CD4-positive, alpha-beta T cell (primary cell): Measurements from ENCODE around the gene SLC27A1. TPM values are rescaled to one million over a fixed set of nuclear protein-coding genes. Genes with fewer than 3 reads are reported as not detected.

Experiments used
- ATAC-seq: fragments of 200-7000 bp; cut with Tn5 transposase; one replicate; pipeline ENCODE4 v1.10.0; 2022; ENCODE audit warnings: mild to moderate bottlenecking; ENCODE audit not compliant: poor library complexity
- CTCF ChIA-PET: fragments of 350-600 bp; sonication (Branson Sonifier 250); formaldehyde crosslinking; loops from one replicate; lab custom pipeline; 2021; ENCODE audit warnings: antibody characterized with exemption, inconsistent platforms; lab: Charles Lee
- POLR2A ChIA-PET: fragments of 350-600 bp; sonication (Branson Sonifier 250); formaldehyde crosslinking; loops from one replicate; lab custom pipeline; 2021; ENCODE audit warnings: antibody characterized with exemption, inconsistent platforms; lab: Charles Lee
- DNase-seq, 14 experiments: peaks; one replicate each; pipeline ENCODE4 v3.0.0-alpha.2; 2013 to 2020; ENCODE audit warnings: mixed read lengths in 2 of 14
- H3K27ac ChIP-seq, 2 donors: one replicate each; pipeline versions ENCODE4 v1.5.1 to v1.7.0; 2013; ENCODE audit warnings: low read length in 2 of 2, low read depth in 1 of 2, mild to moderate bottlenecking in 1 of 2
- H3K27me3 ChIP-seq, 2 experiments: 1 replicate in 1 of 2; 2 replicates in 1 of 2; pipeline versions ENCODE4 v1.6.1 to v1.7.0; 2013; ENCODE audit warnings: low read length in 2 of 2, control low read depth in 1 of 2, mild to moderate bottlenecking in 1 of 2, moderate library complexity in 1 of 2; ENCODE audit not compliant: insufficient read depth in 2 of 2, control insufficient read depth in 1 of 2
- H3K36me3 ChIP-seq: one replicate; pipeline ENCODE4 v1.6.1; 2013; ENCODE audit warnings: low read length, control low read depth; ENCODE audit not compliant: insufficient read depth
- H3K4me1 ChIP-seq: one replicate; pipeline ENCODE4 v1.6.1; 2013; ENCODE audit warnings: low read length, control low read depth; ENCODE audit not compliant: insufficient read depth
- H3K4me3 ChIP-seq: one replicate; pipeline ENCODE4 v1.5.1; 2013; ENCODE audit warnings: mild to moderate bottlenecking, low read length, moderate library complexity
- H3K9me3 ChIP-seq, 2 experiments: 1 replicate in 1 of 2; 2 replicates in 1 of 2; pipeline versions ENCODE4 v1.6.1 to v1.7.0; 2013; ENCODE audit warnings: low read length in 2 of 2, mild to moderate bottlenecking in 2 of 2, control low read depth in 1 of 2, moderate library complexity in 1 of 2; ENCODE audit not compliant: control insufficient read depth in 1 of 2, insufficient read depth in 1 of 2
- H3K27ac Mint-ChIP-seq: one replicate; pipeline ENCODE4 v1.8.0; 2020; ENCODE audit warnings: mixed read lengths
- H3K27me3 Mint-ChIP-seq: one replicate; pipeline ENCODE4 v1.8.0; 2021; ENCODE audit warnings: mixed read lengths
- H3K36me3 Mint-ChIP-seq: one replicate; pipeline ENCODE4 v1.8.0; 2021; ENCODE audit warnings: low read depth, mixed read lengths
- H3K4me1 Mint-ChIP-seq: one replicate; pipeline ENCODE4 v1.8.0; 2021; ENCODE audit warnings: low read depth, mixed read lengths
- H3K4me3 Mint-ChIP-seq: one replicate; pipeline ENCODE4 v1.8.0; 2020; ENCODE audit warnings: mild to moderate bottlenecking, mixed read lengths
- H3K9me3 Mint-ChIP-seq: one replicate; pipeline ENCODE4 v1.8.0; 2020; ENCODE audit warnings: mixed read lengths
- intact Hi-C, 2 experiments: fragments of 100-400 bp; cut with DNase I in 1 of 2; cut with micrococcal nuclease in 1 of 2; formaldehyde crosslinking; loops; one replicate each; pipeline versions ENCODE4 v1.15.1 to v1.9.0; 2023 to 2025; cut with DNase I, micrococcal nuclease
- total RNA-seq, 174 experiments: library from RNA in 2 of 174; stranded (reverse) in 2 of 174; gene quantifications; one replicate each; pipeline ENCODE4 v1.2.3 and lab custom pipeline; 2021 to 2026
- TF ChIP-seq, protein P1 (sequence below): fragments of 200-600 bp; IDR thresholded peaks from one replicate; pipeline ENCODE4 v1.8.0; 2022; ENCODE audit warnings: antibody characterized with exemption, mild to moderate bottlenecking

Gene SLC27A1
- total RNA-seq, 2 experiments from 2014 or later, result 3.0 TPM

DNA sequence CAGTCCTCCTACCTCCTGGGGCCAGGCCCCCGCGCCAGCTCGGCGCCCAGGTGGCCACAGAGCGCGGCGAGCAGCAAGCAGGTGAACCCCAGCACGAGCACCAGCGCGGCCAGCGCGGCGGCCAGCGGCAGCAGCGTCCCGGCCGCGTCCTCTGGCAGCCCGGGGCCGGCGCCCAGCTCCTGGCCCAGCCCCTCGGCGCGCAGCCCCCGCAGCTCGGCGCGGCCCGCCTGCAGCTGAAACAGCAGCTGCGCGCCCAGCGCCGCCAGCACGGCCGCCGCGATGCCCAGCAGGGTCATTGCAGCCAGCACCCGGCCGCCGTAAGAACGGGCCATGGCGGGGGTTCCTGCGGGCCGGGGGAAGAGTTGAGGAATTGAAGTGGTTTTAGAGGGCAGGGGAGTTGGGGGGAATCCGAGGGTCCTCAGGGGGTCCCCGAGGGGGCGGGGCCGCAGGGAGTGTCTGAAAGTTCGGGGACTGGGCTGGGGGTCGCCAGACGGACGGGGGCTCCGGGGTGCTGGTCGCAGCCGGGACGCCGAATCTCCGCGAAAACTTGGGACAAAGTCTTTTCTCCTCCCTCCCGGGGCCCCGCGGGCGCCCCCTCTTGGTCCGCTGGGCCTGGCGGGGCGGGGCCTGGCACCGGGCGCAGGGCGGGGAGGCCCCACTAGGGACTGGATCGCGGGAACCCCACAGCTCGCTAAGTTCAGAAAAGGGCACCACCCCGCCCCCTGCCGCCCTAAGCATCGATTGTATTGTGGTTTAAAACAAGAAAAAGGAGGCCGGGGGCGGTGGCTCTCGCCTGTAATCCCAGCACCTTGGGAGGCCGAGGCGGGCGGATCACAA, 22.0 kb upstream of the SLC27A1 start, which contains the start of gene TMEM221:
Gene TMEM221, minus strand, starts transcription at position 538 of the 837 bp plus-strand sequence. Its CDS starts 206 bp downstream, at position 332.
- Mint-ChIP-seq H3K27ac (no peak within 1 kb of the TSS), H3K36me3 (no peaks in the 10 kb centered on the region), H3K4me3 (peak within 1 kb of the TSS; percentile 1), H3K27me3 (peaks cover 37% of the 10 kb centered on the region), H3K9me3 (no peaks in the 10 kb centered on the region), H3K4me1 (peaks cover 10% of the 10 kb centered on the region)
- peak within 1 kb of the TSS; percentile 31 for H3K4me3 ChIP-seq
- H3K27me3 ChIP-seq, result peaks cover 0 to 6% of the 10 kb centered on the region in 2 experiments
- ChIA-PET CTCF (interaction anchor here (0.5 to 2.0 kb wide), 6 partner anchors 14 to 403 kb away, joined by 3 to 7 read pairs (median 4); partner anchors contain the start of gene BST2), POLR2A (interaction anchor here (0.7 to 1.0 kb wide), 2 partner anchors 10 to 17 kb away, joined by 3 to 4 read pairs; no protein-coding TSS in a partner anchor)
- H3K4me1 ChIP-seq, result peaks cover 17% of the 10 kb centered on the region
- ATAC-seq, result peak; percentile 88
- intact Hi-C loops, result loop anchor here in 1 of 2 experiments (10.0 kb wide), 1 partner anchor 406 kb away; the partner anchor contains the start of gene RPL18A
- no peaks in the 10 kb centered on the region for H3K36me3 ChIP-seq
- peak in 13 of 14 experiments; percentile 26 to 82 (median 55) for DNase-seq
- TF ChIP-seq, protein P1, sequence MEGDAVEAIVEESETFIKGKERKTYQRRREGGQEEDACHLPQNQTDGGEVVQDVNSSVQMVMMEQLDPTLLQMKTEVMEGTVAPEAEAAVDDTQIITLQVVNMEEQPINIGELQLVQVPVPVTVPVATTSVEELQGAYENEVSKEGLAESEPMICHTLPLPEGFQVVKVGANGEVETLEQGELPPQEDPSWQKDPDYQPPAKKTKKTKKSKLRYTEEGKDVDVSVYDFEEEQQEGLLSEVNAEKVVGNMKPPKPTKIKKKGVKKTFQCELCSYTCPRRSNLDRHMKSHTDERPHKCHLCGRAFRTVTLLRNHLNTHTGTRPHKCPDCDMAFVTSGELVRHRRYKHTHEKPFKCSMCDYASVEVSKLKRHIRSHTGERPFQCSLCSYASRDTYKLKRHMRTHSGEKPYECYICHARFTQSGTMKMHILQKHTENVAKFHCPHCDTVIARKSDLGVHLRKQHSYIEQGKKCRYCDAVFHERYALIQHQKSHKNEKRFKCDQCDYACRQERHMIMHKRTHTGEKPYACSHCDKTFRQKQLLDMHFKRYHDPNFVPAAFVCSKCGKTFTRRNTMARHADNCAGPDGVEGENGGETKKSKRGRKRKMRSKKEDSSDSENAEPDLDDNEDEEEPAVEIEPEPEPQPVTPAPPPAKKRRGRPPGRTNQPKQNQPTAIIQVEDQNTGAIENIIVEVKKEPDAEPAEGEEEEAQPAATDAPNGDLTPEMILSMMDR, result peak; percentile 56
- H3K27ac ChIP-seq, result no peak within 1 kb of the TSS
- H3K9me3 ChIP-seq, result peaks cover 0 to 3% of the 10 kb centered on the region in 2 experiments

DNA sequence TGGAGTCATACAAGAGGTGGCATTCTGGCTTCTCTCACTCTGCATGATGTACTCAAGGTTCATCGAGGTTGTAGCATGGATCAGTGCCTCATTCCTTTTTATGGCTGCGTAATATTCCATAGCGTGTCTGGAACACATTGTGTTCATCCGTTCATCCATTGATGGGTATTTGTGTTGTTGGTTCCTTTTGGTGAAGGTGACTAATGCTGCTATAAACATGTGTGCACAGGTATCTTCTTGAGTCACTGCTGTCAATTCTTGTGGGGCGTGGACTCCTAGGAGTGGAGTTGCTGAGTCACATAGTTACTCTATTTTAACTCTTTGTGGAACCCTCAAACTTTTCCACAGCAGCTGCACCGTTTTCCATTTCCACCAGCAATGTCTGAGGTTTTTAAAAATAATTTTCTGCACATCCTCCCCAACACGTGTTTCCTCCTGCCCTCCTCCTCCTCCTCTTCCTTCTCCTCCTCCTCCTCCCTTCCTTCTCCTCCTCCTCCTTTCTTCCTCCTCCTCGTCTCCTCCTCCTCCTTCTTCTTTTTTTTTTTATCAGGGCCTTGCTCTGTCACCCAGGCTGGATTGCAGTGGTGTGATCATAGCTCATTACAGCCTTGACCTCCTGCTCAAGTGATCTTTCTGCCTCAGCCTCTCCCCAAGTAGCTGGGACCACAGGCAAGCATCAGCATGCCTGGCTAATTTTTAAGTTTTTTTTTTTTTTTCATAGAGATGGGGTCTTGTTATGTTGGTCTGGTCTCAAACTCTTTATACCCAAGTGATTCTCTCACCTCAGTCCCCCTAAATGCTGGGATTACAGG, 19.9 kb upstream of the SLC27A1 start:
- peaks cover 0 to 5% of the 10 kb centered on the region in 2 experiments for H3K9me3 ChIP-seq
- H3K4me1 Mint-ChIP-seq, result peaks cover 18% of the 10 kb centered on the region
- no peaks in the 10 kb centered on the region for H3K9me3 Mint-ChIP-seq
- intact Hi-C loops, result loop anchor here in 1 of 2 experiments (5.0 kb wide), 1 partner anchor 122 kb away; no protein-coding TSS in a partner anchor
- H3K27ac ChIP-seq, result no peak overlapping the region
- peak overlapping the region; percentile 25 for H3K4me3 Mint-ChIP-seq
- DNase-seq (peak in 3 of 14 experiments; percentile 32 to 38 (median 35)), ATAC-seq (no peak)
- ChIA-PET CTCF (interaction anchor here (0.7 kb wide), 1 partner anchor 15 kb away, joined by 4 read pairs; no protein-coding TSS in a partner anchor), POLR2A (no interaction called here)
- H3K4me3 ChIP-seq, result no peak overlapping the region
- H3K4me1 ChIP-seq, result peaks cover 22% of the 10 kb centered on the region
- peaks cover 7 to 14% of the 10 kb centered on the region in 2 experiments for H3K27me3 ChIP-seq
- no peak overlapping the region for H3K27ac Mint-ChIP-seq
- H3K27me3 Mint-ChIP-seq, result peaks cover 52% of the 10 kb centered on the region
- TF ChIP-seq, protein P1, result no peak
- no peaks in the 10 kb centered on the region for H3K36me3 ChIP-seq
- no peaks in the 10 kb centered on the region for H3K36me3 Mint-ChIP-seq

DNA sequence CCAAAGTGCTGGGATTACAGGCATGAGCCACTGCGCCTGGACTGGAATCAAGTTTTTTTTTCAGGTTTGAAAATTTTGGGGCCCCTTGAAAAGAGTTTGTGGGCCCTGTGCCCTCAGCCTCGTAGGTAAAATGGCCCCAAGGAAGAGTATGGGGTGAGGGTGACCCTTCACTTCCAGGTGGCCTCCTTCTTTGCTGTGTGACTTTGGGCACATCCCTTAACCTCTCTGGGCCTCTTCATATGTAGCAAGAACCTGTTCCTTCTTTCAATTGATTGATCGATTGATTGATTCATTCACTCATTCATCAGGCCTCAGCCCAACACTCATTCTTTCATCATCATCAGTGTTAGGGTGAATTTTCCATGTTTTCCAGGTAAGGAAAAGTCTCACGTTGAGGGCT, 18.5 kb upstream of the SLC27A1 start:
- Histone ChIP-seq H3K27ac (no peak overlapping the region), H3K27me3 (peaks cover 17 to 23% of the 10 kb centered on the region in 2 experiments), H3K9me3 (peaks cover 0 to 9% of the 10 kb centered on the region in 2 experiments), H3K4me3 (no peak overlapping the region), H3K36me3 (no peaks in the 10 kb centered on the region), H3K4me1 (peaks cover 26% of the 10 kb centered on the region)
- CTCF ChIA-PET, result no interaction called here
- intact Hi-C loops, result loop anchor here in 1 of 2 experiments (5.0 kb wide), 1 partner anchor 120 kb away; no protein-coding TSS in a partner anchor
- DNase-seq (no peak), ATAC-seq (no peak)
- POLR2A ChIA-PET, result no interaction called here
- TF ChIP-seq, protein P1, result no peak
- Mint-ChIP-seq H3K27me3 (peaks cover 62% of the 10 kb centered on the region), H3K4me3 (no peak overlapping the region), H3K27ac (no peak overlapping the region), H3K4me1 (peaks cover 22% of the 10 kb centered on the region), H3K36me3 (no peaks in the 10 kb centered on the region), H3K9me3 (no peaks in the 10 kb centered on the region)
